Mucosa of descending colon (tissue), 3 donors: ENCODE measurements around the gene GFAP. TPM values are rescaled to one million over a fixed set of nuclear protein-coding genes. Genes with fewer than 3 reads are reported as not detected.

Experiments used
- ATAC-seq: fragments of 200-7000 bp; cut with Tn5 transposase; one replicate; pipeline ENCODE4 v1.9.1; 2020; ENCODE audit warnings: mild to moderate bottlenecking, moderate library complexity
- DNase-seq, 3 donors: peaks; one replicate each; pipeline ENCODE4 v3.0.0-alpha.2; 2020
- H3K36me3 ChIP-seq: fragments of 200-600 bp; one replicate; pipeline ENCODE4 v1.8.0; 2021; ENCODE audit warnings: low read depth, mild to moderate bottlenecking
- H3K4me1 ChIP-seq: fragments of 200-600 bp; one replicate; pipeline ENCODE4 v1.8.0; 2021; ENCODE audit warnings: low read depth, mild to moderate bottlenecking
- H3K4me3 ChIP-seq: fragments of 200-600 bp; one replicate; pipeline ENCODE4 v1.8.0; 2021; ENCODE audit warnings: mild to moderate bottlenecking
- H3K9me3 ChIP-seq: fragments of 200-600 bp; one replicate; pipeline ENCODE4 v1.8.0; 2021; ENCODE audit warnings: mild to moderate bottlenecking
- CTCF ChIP-seq: fragments of 200-600 bp; IDR thresholded peaks from one replicate; pipeline ENCODE4 v1.8.0; 2022; ENCODE audit warnings: antibody characterized with exemption, mild to moderate bottlenecking
- intact Hi-C, 2 donors: fragments of 100-400 bp; cut with DNase I in 1 of 2; cut with micrococcal nuclease in 1 of 2; formaldehyde crosslinking; loops; one replicate each; pipeline versions ENCODE4 v1.11.0 to v1.11.1; 2022; cut with DNase I, micrococcal nuclease
- total RNA-seq, 3 donors: library from RNA; stranded (reverse); fragmentation: NEBNext Ultra II Directional in 2 of 3; extraction: Animal tissue kit (Norgen Biotek cat#: 25700) in 2 of 3; gene quantifications; one replicate each; pipeline versions ENCODE4 v1.2.1 to v1.2.4, GENCODE V29; 2021 to 2023
- donor health status: DM: no; HTN: no; CAD: no; lungs with moderate emphysema.
- donor health status: DM: no; HTN: no; CAD: no.
- donor health status: DM: no; HTN: yes; CAD: no.

The GFAP gene
- total RNA-seq, 3 donors from 2014 or later: 0.23 to 0.47 TPM; not detected in 1

GRCh38 chr17:44924107-44924544 is 8.8 kb upstream of the GFAP start:
- intact Hi-C loops: loop anchor here (5.0 to 10.0 kb wide), 4 partner anchors 91 to 191 kb away; no protein-coding TSS in a partner anchor

GRCh38 chr17:44922746-44923470 is 7.6 kb upstream of the GFAP start:
- Histone ChIP-seq H3K4me3 (no peak overlapping the region), H3K4me1 (no peaks in the 10 kb centered on the region), H3K9me3 (no peaks in the 10 kb centered on the region), H3K36me3 (no peaks in the 10 kb centered on the region)
- ATAC-seq (no peak), DNase-seq (no peak)
- intact Hi-C loops: loop anchor here (5.0 to 10.0 kb wide), 4 partner anchors 92 to 192 kb away; no protein-coding TSS in a partner anchor
- TF ChIP-seq CTCF: no peak

More at GRCh38 chr17:44924107-44924544, 8.8 kb upstream of the GFAP start:
- Histone ChIP-seq H3K4me1 (no peaks in the 10 kb centered on the region), H3K36me3 (no peaks in the 10 kb centered on the region), H3K9me3 (no peaks in the 10 kb centered on the region), H3K4me3 (no peak overlapping the region)
- no peak for DNase-seq
- no peak for ATAC-seq
- no peak for TF ChIP-seq CTCF

- ATAC-seq: no peak
- no peak for DNase-seq
- intact Hi-C loops: loop anchor here (5.0 to 10.0 kb wide), 4 partner anchors 93 to 193 kb away; no protein-coding TSS in a partner anchor
Observed at GRCh38 chr17:44922136-44922535, 6.8 kb upstream of the GFAP start.

GRCh38 chr17:44921122-44921882 is 6.0 kb upstream of the GFAP start:
- intact Hi-C loops: loop anchor here (5.0 to 10.0 kb wide), 4 partner anchors 93 to 193 kb away; no protein-coding TSS in a partner anchor
- Histone ChIP-seq H3K4me1 (no peaks in the 10 kb centered on the region), H3K4me3 (no peak overlapping the region), H3K36me3 (no peaks in the 10 kb centered on the region), H3K9me3 (no peaks in the 10 kb centered on the region)
- ATAC-seq (no peak), DNase-seq (no peak)
- no peak for TF ChIP-seq CTCF

More at GRCh38 chr17:44922136-44922535, 6.8 kb upstream of the GFAP start:
- Histone ChIP-seq H3K9me3 (no peaks in the 10 kb centered on the region), H3K4me3 (no peak overlapping the region), H3K4me1 (no peaks in the 10 kb centered on the region), H3K36me3 (no peaks in the 10 kb centered on the region)
- TF ChIP-seq CTCF: no peak

- no peak for TF ChIP-seq CTCF
- DNase-seq (no peak), ATAC-seq (no peak)
- H3K9me3 ChIP-seq: no peaks in the 10 kb centered on the region
- no peak overlapping the region for H3K4me3 ChIP-seq
- intact Hi-C loops: loop anchor here (5.0 to 10.0 kb wide), 4 partner anchors 94 to 194 kb away; no protein-coding TSS in a partner anchor
- no peaks in the 10 kb centered on the region for H3K4me1 ChIP-seq
- H3K36me3 ChIP-seq: no peaks in the 10 kb centered on the region
Observed at GRCh38 chr17:44920565-44920940, 5.3 kb upstream of the GFAP start.
